H1 (cell line): Measurements from ENCODE around the gene STAG2. TPM values are rescaled to one million over a fixed set of nuclear protein-coding genes. Genes with fewer than 3 reads are reported as not detected.

Source experiments
- CTCF ChIA-PET: fragments of 300-600 bp; sonication (Branson Sonifier 250); formaldehyde crosslinking; loops from one replicate; lab custom pipeline; 2021; ENCODE audit not compliant: partially characterized antibody; lab: Charles Lee
- POLR2A ChIA-PET: fragments of 300-600 bp; sonication (Branson Sonifier 250); formaldehyde crosslinking; loops from one replicate; lab custom pipeline; 2021; ENCODE audit warnings: inconsistent platforms; ENCODE audit not compliant: partially characterized antibody; lab: Charles Lee
- DNase-seq, 2 experiments: peaks; one replicate each; pipeline versions ENCODE4 v3.0.0 to v3.0.0-alpha.2; 2010 to 2022; ENCODE audit warnings: low spot score in 2 of 2, low read depth in 1 of 2, mixed read lengths in 1 of 2
- FAIRE-seq: peaks from 2 replicates; lab custom pipeline; 2011; peaks lifted over from hg19 to GRCh38; lab: Jason Lieb, UNC
- H2AFZ ChIP-seq: 2 replicates; pipeline ENCODE4 v1.8.1; 2012; ENCODE audit warnings: low read length, inconsistent platforms
- H2AK5ac ChIP-seq: 2 replicates; pipeline ENCODE4 v1.6.1; 2013; ENCODE audit warnings: low read depth, low read length
- H2BK120ac ChIP-seq: replicated peaks from 2 replicates; pipeline ENCODE3; 2013; ENCODE audit warnings: low read depth, low read length, inconsistent platforms
- H2BK12ac ChIP-seq: 2 replicates; pipeline ENCODE4 v1.6.1; 2013; ENCODE audit warnings: low read depth, low read length
- H2BK15ac ChIP-seq: 2 replicates; pipeline ENCODE4 v1.6.1; 2013; ENCODE audit warnings: low read length
- H2BK20ac ChIP-seq: 2 replicates; pipeline ENCODE4 v1.6.1; 2013; ENCODE audit warnings: low read length
- H2BK5ac ChIP-seq: 2 replicates; pipeline ENCODE4 v1.6.1; 2013; ENCODE audit warnings: low read depth, low read length
- H3K14ac ChIP-seq: 2 replicates; pipeline ENCODE4 v1.6.1; 2013; ENCODE audit warnings: inconsistent platforms; ENCODE audit not compliant: insufficient read length
- H3K18ac ChIP-seq: 2 replicates; pipeline ENCODE4 v1.6.1; 2013; ENCODE audit warnings: low read length; ENCODE audit errors: extremely low read depth
- H3K23ac ChIP-seq: 2 replicates; pipeline ENCODE4 v1.6.1; 2013; ENCODE audit warnings: inconsistent platforms; ENCODE audit not compliant: insufficient read length
- H3K23me2 ChIP-seq: 2 replicates; pipeline ENCODE4 v1.6.1; 2013; ENCODE audit warnings: low read depth, low read length
- H3K27ac ChIP-seq: 2 replicates; pipeline ENCODE4 v1.6.1; 2011; ENCODE audit warnings: low read depth, low read length, inconsistent platforms
- H3K27me3 ChIP-seq, 4 experiments: replicated peaks in 1 of 4; 1 replicate in 1 of 4; 2 replicates in 3 of 4; pipeline versions ENCODE4 v1.6.1 to v1.8.1; 2011 to 2013; ENCODE audit warnings: low read length in 3 of 4, mild to moderate bottlenecking in 3 of 4, inconsistent platforms in 2 of 4, mixed read lengths in 2 of 4, moderate library complexity in 1 of 4; ENCODE audit not compliant: control insufficient read depth in 3 of 4, insufficient read depth in 3 of 4; ENCODE audit errors: extremely low read depth in 1 of 4
- H3K36me3 ChIP-seq, 4 experiments: 2 replicates each; pipeline versions ENCODE4 v1.6.1 to v1.8.1; 2011 to 2013; ENCODE audit warnings: mild to moderate bottlenecking in 4 of 4, low read length in 3 of 4, moderate library complexity in 2 of 4, control low read depth in 1 of 4, inconsistent platforms in 1 of 4; ENCODE audit not compliant: insufficient read depth in 4 of 4, control insufficient read depth in 2 of 4
- H3K4ac ChIP-seq: replicated peaks from 2 replicates; pipeline ENCODE3; 2013; ENCODE audit warnings: low read length, low read depth, mixed read lengths, inconsistent platforms; ENCODE audit not compliant: insufficient read length
- H3K4me1 ChIP-seq, 4 experiments: replicated peaks in 1 of 4; 1 replicate in 1 of 4; 2 replicates in 3 of 4; pipeline versions ENCODE4 v1.6.1 to v1.8.1; 2011 to 2013; ENCODE audit warnings: low read length in 3 of 4, inconsistent platforms in 2 of 4, mixed read lengths in 1 of 4; ENCODE audit not compliant: insufficient read depth in 4 of 4, control insufficient read depth in 3 of 4
- H3K4me2 ChIP-seq, 2 experiments: 2 replicates each; pipeline versions ENCODE4 v1.6.1 to v1.8.1; 2011 to 2013; ENCODE audit warnings: low read depth in 2 of 2, low read length in 2 of 2, control low read depth in 1 of 2, inconsistent platforms in 1 of 2, mild to moderate bottlenecking in 1 of 2; ENCODE audit not compliant: insufficient read depth in 1 of 2
- H3K4me3 ChIP-seq, 4 experiments: fragments of 200-600, 300-600 bp in 1 of 4; sonication (generic), shearing (Covaris generic), sonication (Bioruptor Twin) in 1 of 4; 2 replicates each; pipeline versions ENCODE4 v1.5.1 to v1.8.1; 2011 to 2016; ENCODE audit warnings: low read length in 4 of 4, low read depth in 3 of 4, control low read depth in 2 of 4, inconsistent platforms in 2 of 4, mild to moderate bottlenecking in 2 of 4, mixed read lengths in 1 of 4, moderate library complexity in 1 of 4; ENCODE audit not compliant: insufficient read depth in 2 of 4; ENCODE audit errors: extremely low read depth in 1 of 4
- H3K56ac ChIP-seq: replicated peaks from 2 replicates; pipeline ENCODE3; 2013; ENCODE audit warnings: low read depth, mild to moderate bottlenecking, mixed read lengths, low read length, inconsistent platforms; ENCODE audit not compliant: insufficient read length
- H3K79me1 ChIP-seq: 2 replicates; pipeline ENCODE4 v1.6.1; 2013; ENCODE audit warnings: low read depth, low read length, control low read depth
- H3K79me2 ChIP-seq, 2 experiments: 2 replicates each; pipeline versions ENCODE4 v1.6.1 to v1.8.1; 2012 to 2013; ENCODE audit warnings: low read length in 2 of 2, mild to moderate bottlenecking in 2 of 2, inconsistent platforms in 1 of 2; ENCODE audit not compliant: insufficient read depth in 2 of 2, control insufficient read depth in 1 of 2
- H3K9ac ChIP-seq, 4 experiments: replicated peaks in 1 of 4; 1 replicate in 1 of 4; 2 replicates in 3 of 4; pipeline versions ENCODE4 v1.6.1 to v1.8.1; 2011 to 2013; ENCODE audit warnings: low read depth in 3 of 4, low read length in 3 of 4, control low read depth in 2 of 4, mild to moderate bottlenecking in 2 of 4, moderate library complexity in 2 of 4, inconsistent platforms in 1 of 4; ENCODE audit errors: extremely low read depth in 1 of 4
- H3K9me3 ChIP-seq, 2 experiments: 2 replicates each; pipeline versions ENCODE4 v1.6.1 to v1.8.1; 2012 to 2013; ENCODE audit warnings: mild to moderate bottlenecking in 2 of 2, moderate library complexity in 2 of 2, control low read depth in 1 of 2, inconsistent platforms in 1 of 2, low read depth in 1 of 2, low read length in 1 of 2, mixed read lengths in 1 of 2; ENCODE audit not compliant: insufficient read depth in 2 of 2
- H4K20me1 ChIP-seq, 2 experiments: replicated peaks in 1 of 2; 2 replicates each; pipeline versions ENCODE3 to v1.8.1; 2011 to 2013; ENCODE audit warnings: inconsistent platforms in 2 of 2, low read length in 2 of 2, mild to moderate bottlenecking in 1 of 2; ENCODE audit not compliant: insufficient read depth in 2 of 2, control insufficient read depth in 1 of 2
- H4K5ac ChIP-seq: 2 replicates; pipeline ENCODE4 v1.6.1; 2013; ENCODE audit warnings: low read length, low read depth, mixed read lengths, inconsistent platforms; ENCODE audit not compliant: insufficient read length
- H4K8ac ChIP-seq: 2 replicates; pipeline ENCODE4 v1.8.0; 2013; ENCODE audit warnings: mild to moderate bottlenecking, moderate library complexity, low read length, inconsistent platforms; ENCODE audit not compliant: insufficient read depth; ENCODE audit errors: extremely low read depth
- H4K91ac ChIP-seq: replicated peaks from 2 replicates; pipeline ENCODE3; 2013; ENCODE audit warnings: low read length, mixed read lengths, inconsistent platforms; ENCODE audit not compliant: insufficient read length
- ATF3 ChIP-seq: IDR thresholded peaks from 2 replicates; pipeline ENCODE4 v1.6.1; 2011; ENCODE audit warnings: low read depth, mild to moderate bottlenecking, low read length; ENCODE audit not compliant: insufficient read depth
- BCL11A ChIP-seq, 2 experiments: IDR thresholded peaks; one replicate each; pipeline ENCODE4 v1.6.1; 2011; ENCODE audit warnings: low read depth in 2 of 2, low read length in 2 of 2, mild to moderate bottlenecking in 2 of 2
- CHD1 ChIP-seq: IDR thresholded peaks from 2 replicates; pipeline ENCODE4 v1.6.1; 2012; ENCODE audit warnings: low read depth, low read length, improper control_type of control experiment
- CHD2 ChIP-seq: IDR thresholded peaks from 2 replicates; pipeline ENCODE4 v1.6.1; 2012; ENCODE audit warnings: low read length, improper control_type of control experiment
- GTF2F1 ChIP-seq: IDR thresholded peaks from 2 replicates; pipeline ENCODE4 v1.6.1; 2012; ENCODE audit warnings: low read depth, low read length, improper control_type of control experiment, borderline replicate concordance
- JUND ChIP-seq: IDR thresholded peaks from 2 replicates; pipeline ENCODE4 v1.6.1; 2011; ENCODE audit warnings: mild to moderate bottlenecking, improper control_type of control experiment, low read length
- KDM1A ChIP-seq: fragments of 200-600, 300-600 bp; sonication (generic); IDR thresholded peaks from 2 replicates; pipeline ENCODE4 v1.7.1; 2016; ENCODE audit warnings: mild to moderate bottlenecking, low read length, borderline replicate concordance
- RXRA ChIP-seq: IDR thresholded peaks from 2 replicates; pipeline ENCODE4 v1.6.1; 2011; ENCODE audit warnings: low read depth, mild to moderate bottlenecking, low read length, moderate library complexity; ENCODE audit not compliant: insufficient read depth
- SIN3A ChIP-seq, 2 experiments: IDR thresholded peaks in 1 of 2; conservative IDR thresholded peaks in 1 of 2; 2 replicates each; pipeline ENCODE4 v1.6.1; 2011 to 2012; ENCODE audit warnings: low read length in 2 of 2, improper control_type of control experiment in 1 of 2, low read depth in 1 of 2, mild to moderate bottlenecking in 1 of 2
- SRF ChIP-seq: IDR thresholded peaks from 2 replicates; pipeline ENCODE4 v1.6.1; 2011; ENCODE audit warnings: mild to moderate bottlenecking, low read depth, low read length, moderate library complexity
- TCF12 ChIP-seq: IDR thresholded peaks from 2 replicates; pipeline ENCODE4 v1.6.1; 2011; ENCODE audit warnings: low read depth, mild to moderate bottlenecking, low read length
- TEAD4 ChIP-seq: IDR thresholded peaks from 2 replicates; pipeline ENCODE4 v1.6.1; 2012; ENCODE audit warnings: low read depth, low read length, inconsistent platforms, mixed read lengths
- ZNF274 ChIP-seq: IDR thresholded peaks from 2 replicates; pipeline ENCODE4 v1.7.0; 2012; ENCODE audit warnings: low read length, borderline replicate concordance; ENCODE audit errors: extremely low read depth
- WGBS, 2 experiments: shearing (Covaris generic) in 1 of 2; methylation state at CpG; one replicate each; pipeline versions ENCODE4 v1.1.6 to v1.1.7; 2013 to 2015; ENCODE audit warnings: low lambda C conversion rate in 2 of 2, mixed read lengths in 2 of 2, inconsistent platforms in 1 of 2, low coverage in 1 of 2, missing lambda C conversion rate in 1 of 2; ENCODE audit not compliant: insufficient replicate concordance in 2 of 2, insufficient coverage in 1 of 2, insufficient read length in 1 of 2; ENCODE audit errors: extremely low coverage in 1 of 2, missing lambda C conversion rate in 1 of 2; 5-methylcytosine and 5-hydroxymethylcytosine counted together
- polyA plus RNA-seq, 7 experiments: library from polyadenylated mRNA; depleted of rRNA in 3 of 7; stranded (reverse) in 5 of 7; unstranded in 2 of 7; fragments of >200 nt in 5 of 7; fragments of 200-250 nt in 2 of 7; gene quantifications; 1 replicate in 5 of 7; 2 replicates in 1 of 7; 4 replicates in 1 of 7; pipeline versions ENCODE4 v1.2.1 to v1.2.3, GENCODE V29; 2011 to 2013; ENCODE audit warnings: missing spikeins in 2 of 7, mixed read lengths in 2 of 7
- total RNA-seq: library from RNA; stranded (reverse); fragmentation: NEBNext Ultra II Directional; extraction: Animal tissue kit (Norgen Biotek cat#: 25700); gene quantifications from 2 replicates; pipeline ENCODE4 v1.2.1, GENCODE V29; 2021

The STAG2 gene
- total and polyA plus RNA-seq, 2 of the 8 experiments (the other 6 are each of a cell fraction or from before 2014, with no cell fraction given), result 20.3 to 94.9 TPM

- Histone ChIP-seq H4K8ac (no peak overlapping the region), H2AFZ (no peak overlapping the region), H2BK120ac (no peak overlapping the region), H3K23me2 (no peaks in the 10 kb centered on the region), H3K18ac (no peak overlapping the region), H3K4me3 (no peak overlapping the region), H2BK5ac (no peak overlapping the region), H2BK15ac (no peak overlapping the region), H3K4ac (no peak overlapping the region), H2BK20ac (no peak overlapping the region), H2BK12ac (no peak overlapping the region), H3K4me2 (no peak overlapping the region), H4K5ac (no peak overlapping the region), H4K91ac (no peak overlapping the region), H3K79me2 (peaks cover 0 to 6% of the 10 kb centered on the region in 2 experiments; a peak in 2 of 4 replicates), H3K14ac (no peak overlapping the region), H3K27me3 (no peaks in the 10 kb centered on the region), H3K4me1 (no peaks in the 10 kb centered on the region), H3K9ac (no peak overlapping the region), H3K27ac (no peak overlapping the region), H3K9me3 (no peaks in the 10 kb centered on the region), H4K20me1 (no peaks in the 10 kb centered on the region), H3K79me1 (no peaks in the 10 kb centered on the region), H2AK5ac (no peak overlapping the region), H3K56ac (no peak overlapping the region), H3K36me3 (peaks cover 0 to 31% (median 2%) of the 10 kb centered on the region in 4 experiments; a peak in 2 of 8 replicates), H3K23ac (no peak overlapping the region)
- ChIA-PET CTCF (interaction anchor here (1.3 kb wide), 1 partner anchor 202 kb away, joined by 4 read pairs; no protein-coding TSS in a partner anchor), POLR2A (no interaction called here)
- DNase-seq (no peak), FAIRE-seq (no peak)
- WGBS, 2 experiments, result 94% methylated on average over 2 of the region's 2 CpGs; no CpG with 5 or more reads in 1 of the 2 experiments
- TF ChIP-seq ATF3, result no peak
- no peak for TF ChIP-seq TCF12
- TF ChIP-seq BCL11A (IDR thresholded peaks at IDR 0.05; ENCODE audit: low read depth in 2 of 2, low read length in 2 of 2), result no peak
- no peak for TF ChIP-seq CHD1
- TF ChIP-seq SRF, result no peak
- no peak for TF ChIP-seq KDM1A
- TF ChIP-seq TEAD4, result no peak
- TF ChIP-seq SIN3A (conservative IDR thresholded peaks at IDR 0.05 in 1 of 2, IDR thresholded peaks at IDR 0.05 in 1 of 2; ENCODE audit: low read depth in 1 of 2, low read length in 2 of 2), result no peak
- no peak for TF ChIP-seq ZNF274
- TF ChIP-seq JUND, result no peak
- TF ChIP-seq GTF2F1, result no peak
- TF ChIP-seq CHD2, result no peak
- TF ChIP-seq RXRA, result no peak
Observed at GRCh38 chrX:124035657-124036056, 74.2 kb downstream of the STAG2 start.
